ENCODE data around the gene ATP8B4. TPM values are rescaled to one million over a fixed set of nuclear protein-coding genes. Genes with fewer than 3 reads are reported as not detected.

The ATP8B4 gene
- total RNA-seq, 1 donor from 2014 or later = 45.8 TPM

DNA sequence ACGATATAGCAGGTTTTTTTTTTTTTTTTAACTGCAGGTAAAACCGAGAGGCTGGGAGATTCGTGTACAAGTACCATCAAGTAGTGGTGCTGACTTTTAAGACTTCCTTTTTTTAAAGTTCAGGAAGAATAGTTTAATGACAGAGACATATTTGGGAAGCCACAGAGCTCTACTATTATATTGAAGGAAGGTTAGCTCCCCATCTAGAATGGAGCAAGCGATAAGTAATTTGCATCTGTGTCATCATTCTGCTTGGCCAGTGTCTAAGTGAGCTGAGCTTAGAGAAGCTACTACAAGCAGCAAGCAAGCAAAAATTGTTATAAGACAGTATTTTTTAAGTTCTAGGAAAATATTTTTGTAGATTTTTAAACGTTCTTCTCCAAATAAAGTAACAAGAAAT is 203.2 kb downstream of the ATP8B4 start:
- no peak overlapping the region for H3K4me3 Mint-ChIP-seq (ENCODE audit: unreplicated experiment)
- TF ChIP-seq, protein P1, sequence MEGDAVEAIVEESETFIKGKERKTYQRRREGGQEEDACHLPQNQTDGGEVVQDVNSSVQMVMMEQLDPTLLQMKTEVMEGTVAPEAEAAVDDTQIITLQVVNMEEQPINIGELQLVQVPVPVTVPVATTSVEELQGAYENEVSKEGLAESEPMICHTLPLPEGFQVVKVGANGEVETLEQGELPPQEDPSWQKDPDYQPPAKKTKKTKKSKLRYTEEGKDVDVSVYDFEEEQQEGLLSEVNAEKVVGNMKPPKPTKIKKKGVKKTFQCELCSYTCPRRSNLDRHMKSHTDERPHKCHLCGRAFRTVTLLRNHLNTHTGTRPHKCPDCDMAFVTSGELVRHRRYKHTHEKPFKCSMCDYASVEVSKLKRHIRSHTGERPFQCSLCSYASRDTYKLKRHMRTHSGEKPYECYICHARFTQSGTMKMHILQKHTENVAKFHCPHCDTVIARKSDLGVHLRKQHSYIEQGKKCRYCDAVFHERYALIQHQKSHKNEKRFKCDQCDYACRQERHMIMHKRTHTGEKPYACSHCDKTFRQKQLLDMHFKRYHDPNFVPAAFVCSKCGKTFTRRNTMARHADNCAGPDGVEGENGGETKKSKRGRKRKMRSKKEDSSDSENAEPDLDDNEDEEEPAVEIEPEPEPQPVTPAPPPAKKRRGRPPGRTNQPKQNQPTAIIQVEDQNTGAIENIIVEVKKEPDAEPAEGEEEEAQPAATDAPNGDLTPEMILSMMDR (IDR thresholded peaks at IDR 0.05; ENCODE audit: unreplicated experiment) = no peak
- no peaks in the 10 kb centered on the region for H3K4me1 Mint-ChIP-seq (ENCODE audit: unreplicated experiment)
- no peak overlapping the region for H3K27ac Mint-ChIP-seq (ENCODE audit: unreplicated experiment)
- DNase-seq (ENCODE audit: low spot score) = no peak
- no peaks in the 10 kb centered on the region for H3K27me3 Mint-ChIP-seq (ENCODE audit: unreplicated experiment)
- H3K9me3 Mint-ChIP-seq (ENCODE audit: unreplicated experiment) = no peaks in the 10 kb centered on the region
- H3K36me3 Mint-ChIP-seq (ENCODE audit: low read depth, unreplicated experiment) = peaks cover 15% of the 10 kb centered on the region

- TF ChIP-seq, protein P1 (IDR thresholded peaks at IDR 0.05; ENCODE audit: unreplicated experiment) = no peak
- no peaks in the 10 kb centered on the region for H3K9me3 Mint-ChIP-seq (ENCODE audit: unreplicated experiment)
- H3K4me3 Mint-ChIP-seq (ENCODE audit: unreplicated experiment) = no peak overlapping the region
- no peak for DNase-seq (ENCODE audit: low spot score)
- peaks cover 2% of the 10 kb centered on the region for H3K27me3 Mint-ChIP-seq (ENCODE audit: unreplicated experiment)
- peaks cover 24% of the 10 kb centered on the region for H3K36me3 Mint-ChIP-seq (ENCODE audit: low read depth, unreplicated experiment)
- H3K27ac Mint-ChIP-seq (ENCODE audit: unreplicated experiment) = no peak overlapping the region
- peaks cover 6% of the 10 kb centered on the region for H3K4me1 Mint-ChIP-seq (ENCODE audit: unreplicated experiment)
Observed at GRCh38 chr15:49908933-49909295, 210.1 kb downstream of the ATP8B4 start.

- Mint-ChIP-seq H3K9me3 (ENCODE audit: unreplicated experiment) (no peaks in the 10 kb centered on the region), H3K4me3 (ENCODE audit: unreplicated experiment) (no peak overlapping the region), H3K36me3 (ENCODE audit: low read depth, unreplicated experiment) (peaks cover 24% of the 10 kb centered on the region), H3K27me3 (ENCODE audit: unreplicated experiment) (peaks cover 2% of the 10 kb centered on the region), H3K27ac (ENCODE audit: unreplicated experiment) (no peak overlapping the region), H3K4me1 (ENCODE audit: unreplicated experiment) (peaks cover 6% of the 10 kb centered on the region)
- TF ChIP-seq, protein P1 (IDR thresholded peaks at IDR 0.05; ENCODE audit: unreplicated experiment) = no peak
- DNase-seq (ENCODE audit: low spot score) = no peak
Observed at GRCh38 chr15:49908236-49908932, 210.6 kb downstream of the ATP8B4 start.

DNA sequence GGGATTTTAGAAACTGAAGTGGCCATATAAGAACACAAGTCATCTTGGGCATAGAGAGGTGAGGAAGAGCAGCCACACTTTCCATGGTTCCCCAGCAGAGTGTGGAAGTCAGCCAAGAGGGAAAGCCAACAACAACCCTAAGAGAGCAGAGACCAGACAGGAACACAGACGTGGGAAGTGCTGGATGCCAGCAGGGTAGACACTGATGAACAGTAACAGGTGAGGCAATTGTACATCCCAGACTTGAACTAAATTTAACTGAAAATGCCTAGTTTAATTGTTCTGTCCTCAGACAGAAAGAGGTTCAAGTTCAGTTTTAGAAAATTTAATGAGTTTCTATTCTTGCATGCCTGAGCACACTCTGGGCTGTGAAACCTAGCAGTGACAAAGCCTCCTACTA is 212.1 kb downstream of the ATP8B4 start:
- H3K27ac Mint-ChIP-seq (ENCODE audit: unreplicated experiment) = no peak overlapping the region

DNA sequence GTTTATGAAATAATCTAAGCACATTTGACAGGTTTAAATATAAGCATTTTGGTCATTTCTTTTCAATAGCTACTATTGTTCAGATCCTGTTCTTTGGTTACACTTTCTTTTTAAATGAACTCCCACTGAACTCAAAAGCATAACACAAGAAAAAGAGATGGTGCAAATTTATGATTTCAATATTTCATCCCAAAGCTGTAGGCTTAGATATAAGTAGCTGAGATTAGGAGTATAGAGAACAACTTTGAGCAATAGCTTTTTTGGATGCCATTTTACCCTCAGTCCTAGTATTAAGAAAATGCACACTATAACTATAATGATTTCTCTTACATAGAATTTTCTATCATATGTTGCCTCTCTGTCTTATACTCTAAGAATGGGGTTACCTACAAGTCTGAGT is 213.8 kb downstream of the ATP8B4 start:
- Mint-ChIP-seq H3K36me3 (ENCODE audit: low read depth, unreplicated experiment) (peaks cover 17% of the 10 kb centered on the region), H3K4me1 (ENCODE audit: unreplicated experiment) (peaks cover 6% of the 10 kb centered on the region), H3K27ac (ENCODE audit: unreplicated experiment) (no peak overlapping the region), H3K9me3 (ENCODE audit: unreplicated experiment) (no peaks in the 10 kb centered on the region), H3K27me3 (ENCODE audit: unreplicated experiment) (peaks cover 3% of the 10 kb centered on the region), H3K4me3 (ENCODE audit: unreplicated experiment) (no peak overlapping the region)
- DNase-seq (ENCODE audit: low spot score) = no peak
- TF ChIP-seq, protein P1 (IDR thresholded peaks at IDR 0.05; ENCODE audit: unreplicated experiment) = no peak

More for the DNA sequence above, 212.1 kb downstream of the ATP8B4 start:
- Mint-ChIP-seq H3K4me1 (ENCODE audit: unreplicated experiment) (peaks cover 6% of the 10 kb centered on the region), H3K36me3 (ENCODE audit: low read depth, unreplicated experiment) (peaks cover 19% of the 10 kb centered on the region), H3K9me3 (ENCODE audit: unreplicated experiment) (no peaks in the 10 kb centered on the region), H3K27me3 (ENCODE audit: unreplicated experiment) (peaks cover 2% of the 10 kb centered on the region), H3K4me3 (ENCODE audit: unreplicated experiment) (no peak overlapping the region)
- no peak for DNase-seq (ENCODE audit: low spot score)
- TF ChIP-seq, protein P1 (IDR thresholded peaks at IDR 0.05; ENCODE audit: unreplicated experiment) = no peak
